ENCODE results near the gene TMPRSS6. TPM values are rescaled to one million over a fixed set of nuclear protein-coding genes. Genes with fewer than 3 reads are reported as not detected.

Gene TMPRSS6
- total and polyA plus RNA-seq, 2 donors from 2014 or later: 1.4 TPM; not detected in 1

GRCh38 chr22:37058917-37059701 is 50.4 kb downstream of the TMPRSS6 start:
- Histone ChIP-seq H3K9ac (ENCODE audit: low read length in 3 of 3) (no peak overlapping the region), H3K27ac (ENCODE audit: low read depth in 2 of 2, low read length in 2 of 2) (no peak overlapping the region), H3K4me1 (ENCODE audit: control insufficient read depth in 2 of 3, insufficient read depth in 2 of 3, low read depth in 1 of 3, low read length in 3 of 3) (no peaks in the 10 kb centered on the region), H3K36me3 (ENCODE audit: control insufficient read depth in 2 of 3, insufficient read depth in 3 of 3, low read length in 3 of 3) (no peaks in the 10 kb centered on the region), H3K9me3 (ENCODE audit: control insufficient read depth in 2 of 3, insufficient read depth in 1 of 3, low read length in 3 of 3) (no peaks in the 10 kb centered on the region), H3K4me3 (ENCODE audit: low read length in 3 of 3) (no peak overlapping the region), H3K27me3 (ENCODE audit: control insufficient read depth, insufficient read depth, low read length) (no peaks in the 10 kb centered on the region)
- intact Hi-C loops (cut with DNase I): no loop called here
- DNase-seq (peak in 1 of 5 donors; percentile 71), FAIRE-seq (no peak)
- no peak for TF ChIP-seq CTCF (IDR thresholded peaks at IDR 0.05; ENCODE audit: borderline replicate concordance, extremely low read depth, insufficient read depth)

GRCh38 chr22:37057796-37058510 is 51.6 kb downstream of the TMPRSS6 start:
- Histone ChIP-seq H3K4me3 (ENCODE audit: low read length in 3 of 3) (no peak overlapping the region), H3K9ac (ENCODE audit: low read length in 3 of 3) (no peak overlapping the region), H3K36me3 (ENCODE audit: control insufficient read depth in 2 of 3, insufficient read depth in 3 of 3, low read length in 3 of 3) (no peaks in the 10 kb centered on the region), H3K4me1 (ENCODE audit: control insufficient read depth in 2 of 3, insufficient read depth in 2 of 3, low read depth in 1 of 3, low read length in 3 of 3) (no peaks in the 10 kb centered on the region), H3K27ac (ENCODE audit: low read depth in 2 of 2, low read length in 2 of 2) (no peak overlapping the region), H3K27me3 (ENCODE audit: control insufficient read depth, insufficient read depth, low read length) (no peaks in the 10 kb centered on the region), H3K9me3 (ENCODE audit: control insufficient read depth in 2 of 3, insufficient read depth in 1 of 3, low read length in 3 of 3) (no peaks in the 10 kb centered on the region)
- FAIRE-seq: no peak
- peak in 1 of 5 donors; percentile 47 for DNase-seq
- intact Hi-C loops (cut with DNase I): no loop called here
- TF ChIP-seq CTCF (IDR thresholded peaks at IDR 0.05; ENCODE audit: borderline replicate concordance, extremely low read depth, insufficient read depth): no peak

GRCh38 chr22:37057226-37057625 is 52.3 kb downstream of the TMPRSS6 start:
- DNase-seq: peak in 1 of 5 donors; percentile 45
- intact Hi-C loops (cut with DNase I): no loop called here
- H3K27ac ChIP-seq (ENCODE audit: low read depth in 2 of 2, low read length in 2 of 2): no peak overlapping the region
- peaks cover 0 to 4% (median 0%) of the 10 kb centered on the region in 3 donors for H3K4me1 ChIP-seq (ENCODE audit: control insufficient read depth in 2 of 3, insufficient read depth in 2 of 3, low read depth in 1 of 3, low read length in 3 of 3)
- no peak for FAIRE-seq
- TF ChIP-seq CTCF (IDR thresholded peaks at IDR 0.05; ENCODE audit: borderline replicate concordance, extremely low read depth, insufficient read depth): no peak
- no peaks in the 10 kb centered on the region for H3K9me3 ChIP-seq (ENCODE audit: control insufficient read depth in 2 of 3, insufficient read depth in 1 of 3, low read length in 3 of 3)
- no peak overlapping the region for H3K4me3 ChIP-seq (ENCODE audit: low read length in 3 of 3)
- H3K9ac ChIP-seq (ENCODE audit: low read length in 3 of 3): no peak overlapping the region
- no peaks in the 10 kb centered on the region for H3K36me3 ChIP-seq (ENCODE audit: control insufficient read depth in 2 of 3, insufficient read depth in 3 of 3, low read length in 3 of 3)
- no peaks in the 10 kb centered on the region for H3K27me3 ChIP-seq (ENCODE audit: control insufficient read depth, insufficient read depth, low read length)

Data from kidney (tissue), 14 donors.